ENCODE measurements around the gene CYP4A11.
"Not testable (repeated sequence)": the region's sequence is repeated elsewhere in the genome, so short reads cannot be mapped to it uniquely, and the experiment has no call there.

CYP4A11 gene, protein sequence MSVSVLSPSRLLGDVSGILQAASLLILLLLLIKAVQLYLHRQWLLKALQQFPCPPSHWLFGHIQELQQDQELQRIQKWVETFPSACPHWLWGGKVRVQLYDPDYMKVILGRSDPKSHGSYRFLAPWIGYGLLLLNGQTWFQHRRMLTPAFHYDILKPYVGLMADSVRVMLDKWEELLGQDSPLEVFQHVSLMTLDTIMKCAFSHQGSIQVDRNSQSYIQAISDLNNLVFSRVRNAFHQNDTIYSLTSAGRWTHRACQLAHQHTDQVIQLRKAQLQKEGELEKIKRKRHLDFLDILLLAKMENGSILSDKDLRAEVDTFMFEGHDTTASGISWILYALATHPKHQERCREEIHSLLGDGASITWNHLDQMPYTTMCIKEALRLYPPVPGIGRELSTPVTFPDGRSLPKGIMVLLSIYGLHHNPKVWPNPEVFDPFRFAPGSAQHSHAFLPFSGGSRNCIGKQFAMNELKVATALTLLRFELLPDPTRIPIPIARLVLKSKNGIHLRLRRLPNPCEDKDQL

DNA sequence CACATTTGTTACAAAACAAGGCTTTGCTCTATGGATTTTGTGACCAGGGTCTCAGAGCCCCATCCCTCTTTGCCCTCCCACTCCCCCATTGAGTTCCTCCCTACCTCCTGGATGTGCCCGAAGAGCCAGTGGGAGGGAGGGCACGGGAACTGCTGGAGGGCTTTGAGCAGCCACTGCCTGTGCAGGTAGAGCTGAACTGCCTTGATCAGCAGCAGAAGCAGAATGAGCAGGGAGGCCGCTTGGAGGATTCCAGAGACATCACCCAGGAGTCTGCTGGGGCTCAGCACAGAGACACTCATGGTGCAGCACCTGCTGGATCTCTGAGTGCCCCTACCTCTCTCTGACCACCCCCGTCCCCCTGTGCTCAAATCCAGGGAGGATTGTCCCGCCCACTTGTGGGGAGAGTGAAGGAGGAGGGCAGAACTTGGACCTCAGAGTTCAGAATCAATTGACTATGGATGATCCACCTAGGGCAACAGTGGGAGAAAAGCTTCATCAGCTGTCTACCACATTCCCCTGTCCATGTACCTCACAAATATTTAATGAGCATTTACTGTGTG is at the start of gene CYP4A11:
CYP4A11 (minus strand) TSS at position 342 of the 560 bp plus-strand sequence; CDS start at position 299, 43 bp downstream.
- DNase-seq = no peak

DNA sequence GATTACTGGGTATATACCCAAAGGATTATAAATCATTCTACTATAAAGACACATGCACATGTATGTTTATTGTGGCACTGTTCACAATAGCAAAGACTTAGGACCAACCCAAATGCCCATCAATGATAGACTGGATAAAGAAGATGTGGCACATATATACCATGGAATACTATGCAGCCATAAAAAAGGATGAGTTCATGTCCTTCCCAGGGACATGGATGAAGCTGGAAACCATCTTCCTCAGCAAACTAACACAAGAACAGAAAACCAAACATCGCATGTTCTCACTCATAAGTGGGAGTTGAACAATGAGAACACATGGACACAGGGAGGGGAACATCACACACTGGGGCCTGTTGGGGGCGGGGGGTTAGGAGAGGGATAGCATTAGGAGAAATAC is 49.3 kb upstream of the CYP4A11 start:
- DNase-seq = not testable (repeated sequence)

DNA sequence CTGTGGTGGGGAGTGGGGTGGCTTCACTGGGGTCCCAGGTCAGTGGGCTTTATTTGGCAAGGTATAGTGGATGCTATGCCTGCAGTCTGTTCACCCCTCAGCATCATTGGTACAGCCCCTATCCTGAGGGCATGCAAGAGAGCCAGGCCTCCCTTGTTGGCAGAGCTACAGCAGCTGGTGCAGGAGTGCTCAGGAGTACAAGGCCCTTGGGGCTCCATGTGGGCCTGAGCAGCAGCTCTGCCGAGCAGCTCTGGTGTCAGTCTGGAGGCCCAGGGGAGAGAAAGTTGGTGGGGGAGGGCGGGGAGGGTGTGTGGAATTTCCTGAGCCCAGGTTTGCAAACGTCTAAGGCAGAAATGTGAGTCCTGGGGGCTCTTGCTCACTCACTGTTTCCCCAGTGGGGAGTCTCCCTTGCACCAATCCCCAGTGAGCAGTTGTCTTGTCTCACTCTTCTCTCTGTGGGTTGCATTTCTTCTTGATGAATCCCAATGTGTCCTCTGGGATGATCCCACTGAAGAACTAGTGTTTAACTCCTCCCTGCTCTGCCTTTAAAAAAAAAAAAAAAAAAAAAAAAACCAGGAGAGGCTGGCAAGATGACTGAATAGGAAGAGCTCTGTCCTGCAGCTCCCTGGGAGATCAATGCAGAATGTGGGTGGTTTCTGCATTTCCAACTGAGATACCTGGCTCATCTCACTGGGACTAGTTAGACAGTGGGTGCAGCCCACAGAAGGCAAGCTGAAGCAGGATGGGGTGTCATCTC is 42.7 kb upstream of the CYP4A11 start:
- no peak for DNase-seq

DNA sequence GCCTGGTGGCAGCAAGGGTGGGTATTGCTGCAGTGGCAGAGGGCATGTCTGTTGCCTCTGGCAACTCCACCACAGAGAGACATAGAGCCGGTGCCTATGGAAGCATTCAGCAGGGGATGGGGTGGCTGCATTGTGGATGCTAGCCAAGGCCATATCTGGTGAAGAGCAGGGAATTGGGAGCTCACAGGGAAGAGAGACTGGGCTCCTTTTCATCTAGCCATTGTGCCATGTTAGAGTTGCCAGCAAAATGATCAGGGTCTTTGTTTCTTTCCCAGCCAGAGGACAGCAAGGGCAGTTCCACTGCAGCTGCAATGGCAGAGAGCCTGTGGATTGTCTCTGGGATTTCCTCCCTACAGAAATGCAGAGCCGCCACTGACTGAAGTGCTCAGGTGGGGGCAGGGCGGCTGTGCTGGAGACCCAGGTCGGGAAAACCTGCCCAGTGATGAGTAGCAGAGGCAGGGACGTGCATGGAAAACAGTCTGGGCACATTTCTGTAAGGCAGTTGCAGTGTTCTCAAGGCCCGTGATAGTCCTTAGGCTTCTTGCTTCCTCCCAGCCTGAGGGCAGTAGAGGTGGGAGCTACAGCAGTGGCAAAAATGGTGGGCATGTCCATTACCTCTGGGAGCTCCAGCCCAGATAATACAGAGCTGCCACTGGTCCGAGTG is 42.0 kb upstream of the CYP4A11 start:
- DNase-seq = no peak

DNA sequence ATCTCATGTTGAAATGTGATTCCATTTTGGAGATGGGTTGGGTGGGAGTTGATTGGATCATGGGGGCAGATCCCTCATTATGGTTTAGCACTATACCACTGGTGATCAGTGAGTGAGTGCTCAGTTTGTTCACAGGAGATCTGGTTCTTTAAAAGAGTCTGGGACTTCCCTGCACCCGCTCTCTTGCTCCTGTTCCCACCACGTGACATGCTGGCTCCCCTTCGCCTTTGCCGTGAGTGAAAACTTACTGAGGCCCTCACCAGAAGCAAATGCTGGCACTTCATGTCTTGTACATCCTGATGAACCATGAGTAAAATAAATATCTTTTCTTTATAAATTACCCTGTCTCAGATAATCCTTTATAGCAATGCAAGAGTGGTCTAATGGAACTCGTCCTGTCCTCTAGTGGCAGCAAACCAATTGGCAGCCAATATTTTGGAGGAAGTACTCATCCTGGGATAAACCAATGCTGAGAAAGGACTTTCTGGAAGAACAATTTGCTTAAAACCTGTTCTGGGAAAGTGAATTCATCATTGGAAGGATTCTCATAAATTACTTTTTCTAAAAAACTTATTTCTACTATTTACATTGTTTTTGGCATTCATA is 27.8 kb upstream of the CYP4A11 start:
- DNase-seq = no peak

DNA sequence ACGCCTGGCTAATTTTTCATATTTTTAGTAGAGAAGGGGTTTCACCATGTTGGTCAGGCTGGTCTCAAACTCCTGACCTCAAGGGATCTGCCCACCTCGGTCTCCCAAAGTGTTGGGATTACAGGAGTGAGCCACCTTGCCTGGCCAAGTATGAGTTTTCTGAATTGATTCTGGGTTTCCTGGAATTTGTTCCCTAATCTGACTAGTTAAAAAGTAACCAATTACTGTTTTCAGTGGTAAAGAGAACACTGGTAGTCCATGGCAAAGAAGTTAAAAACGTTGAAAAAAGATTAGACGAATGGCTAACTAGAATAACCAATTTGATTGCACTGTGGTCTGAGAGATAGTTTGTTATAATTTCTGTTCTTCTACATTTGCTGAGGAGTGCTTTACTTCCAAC is 21.0 kb upstream of the CYP4A11 start:
- not testable (repeated sequence) for DNase-seq

DNA sequence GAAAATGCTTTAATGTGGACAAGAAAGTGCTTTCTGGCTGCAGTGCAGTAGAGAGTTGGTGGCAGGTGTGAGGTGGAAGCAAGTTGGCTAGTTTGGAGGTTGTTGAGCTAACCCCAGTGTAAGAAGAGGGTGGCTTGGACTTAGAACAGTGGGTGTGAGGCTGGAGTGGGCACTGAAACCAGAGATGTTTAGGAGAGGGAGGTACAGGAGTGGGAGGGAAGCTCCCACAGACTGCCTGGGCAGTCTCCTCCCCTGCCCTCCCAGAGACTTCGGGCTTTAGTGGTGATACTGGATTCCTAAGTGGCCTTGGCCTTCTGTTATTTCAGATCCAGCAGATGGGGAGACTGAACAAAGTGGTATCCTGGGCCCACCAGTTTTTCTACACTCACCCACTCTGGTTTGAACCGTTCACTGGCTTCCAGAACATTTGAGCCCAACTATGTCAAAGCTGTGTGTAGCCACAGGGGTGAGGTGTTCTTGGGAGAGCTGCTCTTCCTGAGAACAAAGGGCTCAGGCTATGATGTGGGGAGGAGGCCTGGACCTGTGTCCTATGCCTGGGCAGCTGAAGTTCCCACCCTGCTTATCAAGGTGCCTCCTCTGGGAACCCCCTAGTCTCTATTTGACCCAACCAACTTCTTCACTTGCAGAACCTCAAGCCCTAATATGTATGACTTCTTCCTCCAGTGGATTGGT is 19.9 kb upstream of the CYP4A11 start:
- DNase-seq = no peak

DNA sequence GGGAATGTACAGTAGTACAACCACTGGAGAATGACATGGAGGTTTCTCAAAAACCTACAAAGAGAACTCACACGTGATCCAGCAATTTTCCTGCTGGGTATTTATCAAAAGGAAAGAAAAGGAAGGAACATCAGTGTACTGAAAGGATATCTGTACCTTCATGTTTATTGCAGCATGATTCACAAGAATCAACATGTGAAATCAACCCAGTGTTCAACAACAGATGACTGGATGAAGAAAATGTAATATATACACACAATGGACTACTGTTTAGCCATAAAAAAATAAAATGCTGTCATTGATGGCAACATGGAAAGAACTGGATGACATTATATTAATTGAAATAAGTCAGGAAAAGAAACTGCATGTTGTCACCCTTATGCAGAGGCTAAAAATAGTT is 19.0 kb upstream of the CYP4A11 start:
- DNase-seq = no peak

DNA sequence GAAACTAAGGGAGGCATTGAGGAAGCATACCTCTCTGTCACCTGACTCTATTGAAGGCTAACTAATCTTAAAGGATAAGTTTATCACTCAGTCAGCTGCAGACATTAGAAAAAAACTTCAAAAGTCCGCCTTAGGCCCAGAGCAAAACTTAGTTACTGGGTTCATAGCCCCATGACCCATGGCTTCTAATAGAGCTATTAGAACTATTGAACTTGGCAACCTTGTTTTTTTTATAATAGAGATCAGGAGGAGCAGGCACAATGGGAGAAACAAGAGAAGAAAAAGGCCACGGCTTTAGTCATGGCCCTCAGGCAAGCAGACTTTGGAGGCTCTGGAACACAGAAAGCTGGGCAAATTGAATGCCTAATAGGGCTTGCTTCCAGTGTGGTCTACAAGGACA is 13.8 kb upstream of the CYP4A11 start:
- DNase-seq = not testable (repeated sequence)

DNA sequence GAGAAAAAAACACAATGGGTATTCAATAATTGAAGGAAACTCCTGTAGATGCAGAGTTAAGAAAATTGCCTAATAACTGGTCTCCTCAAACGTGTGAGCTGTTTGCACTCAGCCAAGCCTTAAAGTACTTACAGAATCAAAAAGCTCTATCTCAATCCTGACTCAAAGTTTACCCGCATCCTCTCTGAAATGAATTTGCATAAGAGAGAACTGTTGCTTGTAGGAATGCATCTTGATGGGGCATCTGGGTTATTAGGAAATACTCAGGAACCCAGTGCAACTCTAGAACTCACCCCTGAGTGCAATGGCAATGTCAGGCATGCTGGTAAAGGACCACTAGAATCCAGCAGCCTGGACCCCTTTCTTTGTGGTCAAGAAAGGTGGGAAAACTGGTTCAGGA is 12.6 kb upstream of the CYP4A11 start:
- not testable (repeated sequence) for DNase-seq

DNA sequence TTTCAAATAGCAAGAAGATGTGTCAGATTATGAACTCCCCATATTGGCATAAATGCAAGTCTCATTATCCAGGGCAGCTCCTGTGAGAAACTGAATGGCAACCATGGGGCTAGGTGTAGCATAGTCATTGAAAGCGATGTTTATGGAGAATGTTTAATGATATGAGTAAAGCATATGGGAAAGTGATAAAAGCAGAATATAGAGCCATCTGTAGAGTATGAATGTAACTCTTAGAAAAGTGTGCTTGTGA is 8.1 kb upstream of the CYP4A11 start:
- DNase-seq = not testable (repeated sequence)

DNA sequence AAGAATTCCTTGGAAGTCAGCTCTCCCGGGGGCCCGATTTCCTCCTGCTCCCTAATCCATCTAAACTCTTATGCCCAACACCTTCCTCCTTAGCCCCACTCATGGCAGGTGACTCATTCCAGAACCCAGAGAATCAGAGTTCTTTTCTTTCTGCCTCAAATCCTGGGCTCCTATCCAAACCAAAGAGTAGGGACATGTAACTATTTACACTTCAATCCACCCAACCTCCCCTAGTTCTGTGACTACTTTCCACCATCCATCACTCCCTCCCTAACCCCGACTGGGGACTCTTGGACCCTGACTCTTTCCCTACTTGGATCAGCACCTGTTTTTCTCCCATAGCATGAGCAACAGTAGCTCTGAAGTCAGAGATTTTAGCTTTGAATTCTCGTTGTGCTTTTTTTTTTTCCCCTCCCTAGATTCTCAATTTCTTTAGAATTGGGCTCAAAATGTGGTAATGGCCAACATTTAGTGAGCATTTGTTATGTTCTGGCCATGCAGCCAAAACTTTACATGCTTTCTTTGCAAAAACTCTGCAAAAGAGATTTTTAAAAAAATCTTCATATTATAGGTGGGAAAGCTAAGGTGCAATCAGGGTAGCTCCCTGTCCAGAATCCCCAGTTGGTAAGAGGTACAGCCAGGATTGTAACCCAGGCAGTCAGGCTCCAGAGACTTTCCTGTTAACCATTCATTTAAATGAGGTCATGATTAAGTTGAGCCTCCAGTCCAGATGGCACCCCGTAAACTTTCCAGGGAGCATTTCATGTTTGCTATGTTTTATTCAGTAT is 7.5 kb upstream of the CYP4A11 start:
- DNase-seq = no peak

DNA sequence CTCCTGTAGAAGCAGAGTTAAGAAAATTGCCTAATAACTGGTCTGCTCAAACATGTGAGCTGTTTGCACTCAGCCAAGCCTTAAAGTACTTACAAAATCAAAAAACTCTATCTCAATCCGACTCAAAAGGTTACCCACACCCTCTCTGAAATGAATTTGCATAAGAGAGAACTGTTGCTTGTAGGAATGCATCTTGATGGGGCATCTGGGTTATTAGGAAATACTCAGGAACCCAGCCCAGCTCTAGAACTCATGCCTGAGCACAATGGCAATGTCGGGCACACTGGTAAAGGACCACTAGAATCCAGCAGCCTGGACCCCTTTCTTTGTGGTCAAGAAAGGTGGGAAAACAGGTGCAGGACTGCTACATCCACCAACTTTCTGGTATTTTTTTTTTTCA is 6.4 kb upstream of the CYP4A11 start:
- not testable (repeated sequence) for DNase-seq

DNA sequence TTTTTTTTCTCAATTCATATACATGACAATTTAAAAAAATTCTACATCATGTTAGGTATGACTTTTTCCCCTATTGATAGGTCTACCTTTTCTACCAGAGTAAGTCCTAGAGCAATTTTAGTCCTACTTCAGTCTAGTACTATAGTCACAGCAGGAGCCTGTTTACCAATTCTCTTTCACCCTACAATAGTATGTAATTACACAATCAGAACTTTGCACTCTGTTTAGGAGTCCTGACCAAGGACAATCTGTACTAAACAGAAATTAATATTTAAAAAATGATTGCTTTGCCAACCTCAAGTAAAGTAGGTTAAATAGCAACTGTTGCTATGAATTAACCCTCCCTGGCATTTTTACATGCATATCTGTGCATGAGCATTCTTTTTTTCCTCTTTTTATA is 810 bp upstream of the CYP4A11 start:
- no peak for DNase-seq

DNA sequence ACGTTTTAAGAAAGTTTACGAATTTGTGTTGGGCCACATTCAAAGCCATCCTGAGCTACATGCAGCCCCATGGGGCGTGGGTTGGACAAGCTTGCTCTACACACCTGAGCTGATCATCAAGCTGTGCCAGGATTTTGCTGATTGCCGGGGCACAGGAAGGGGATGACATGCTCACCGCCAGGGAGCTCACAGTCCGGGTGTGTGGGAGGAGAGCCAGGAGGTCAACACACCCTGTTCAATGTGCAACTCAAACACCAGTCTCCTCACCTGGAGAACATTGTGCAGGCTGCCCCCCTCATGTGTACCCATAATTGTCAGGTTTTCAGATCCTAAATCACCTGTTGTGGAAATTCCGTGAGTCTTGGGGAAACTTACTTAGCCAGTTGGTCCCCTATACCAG is 969 bp downstream of the CYP4A11 start:
- no peak for DNase-seq

DNA sequence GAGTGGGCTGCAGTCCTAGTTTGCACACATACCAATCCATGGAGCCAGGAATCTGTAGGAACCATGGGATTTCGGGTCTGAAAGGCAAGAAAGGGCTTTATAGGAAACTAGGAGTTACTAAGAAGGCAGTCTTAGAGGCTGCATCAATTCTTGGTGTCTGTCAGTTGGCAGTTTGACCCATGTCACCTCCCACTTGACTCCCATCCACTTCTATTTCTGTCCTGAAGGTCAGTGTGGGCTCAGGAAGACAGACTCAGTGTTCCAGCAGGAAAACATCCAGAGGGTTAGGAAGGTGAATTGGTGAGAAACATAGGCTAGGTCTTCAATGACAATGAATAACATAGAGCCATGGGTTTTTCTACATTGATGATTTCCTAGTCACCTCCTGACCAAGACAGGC is 4.0 kb downstream of the CYP4A11 start:
- DNase-seq = no peak

DNA sequence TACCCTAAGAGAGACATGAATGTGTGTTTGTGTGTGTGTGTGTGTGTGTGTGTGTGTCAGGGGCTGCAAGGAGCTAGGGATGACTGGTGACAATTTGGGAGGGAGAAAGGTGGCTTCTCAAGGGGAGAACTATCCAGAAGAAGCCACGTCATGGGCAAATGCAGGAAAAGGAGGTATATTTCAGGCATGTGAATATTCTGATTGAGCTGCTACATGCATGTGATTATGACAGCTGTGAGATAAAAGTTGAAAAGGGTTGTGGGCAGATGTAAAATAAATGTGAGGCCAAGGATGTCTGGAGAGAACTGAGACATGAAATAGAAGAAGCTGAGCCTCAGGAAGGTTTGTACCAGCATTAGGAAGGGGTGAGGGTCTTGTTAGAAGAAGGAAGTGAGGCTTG is 4.5 kb downstream of the CYP4A11 start:
- no peak for DNase-seq

DNA sequence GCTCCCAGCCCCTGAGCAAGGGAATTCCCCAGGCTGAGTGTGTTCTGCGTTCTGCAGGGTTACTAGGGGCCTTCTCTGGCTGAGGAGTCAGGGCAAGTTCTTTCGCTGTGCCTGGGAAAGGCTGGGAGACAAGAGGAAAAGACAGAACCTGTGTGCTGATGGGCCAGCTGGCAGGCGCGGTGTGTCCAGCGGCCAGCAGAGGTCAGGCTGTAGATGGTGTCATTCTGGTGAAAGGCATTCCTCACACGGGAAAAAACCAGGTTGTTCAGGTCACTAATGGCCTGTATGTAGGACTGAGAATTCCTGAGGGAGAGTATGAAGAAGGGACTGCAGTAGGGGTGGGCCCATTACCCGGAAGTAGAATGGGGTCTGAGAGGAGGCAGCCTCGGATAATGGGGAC is 6.4 kb downstream of the CYP4A11 start:
- not testable (repeated sequence) for DNase-seq

DNA sequence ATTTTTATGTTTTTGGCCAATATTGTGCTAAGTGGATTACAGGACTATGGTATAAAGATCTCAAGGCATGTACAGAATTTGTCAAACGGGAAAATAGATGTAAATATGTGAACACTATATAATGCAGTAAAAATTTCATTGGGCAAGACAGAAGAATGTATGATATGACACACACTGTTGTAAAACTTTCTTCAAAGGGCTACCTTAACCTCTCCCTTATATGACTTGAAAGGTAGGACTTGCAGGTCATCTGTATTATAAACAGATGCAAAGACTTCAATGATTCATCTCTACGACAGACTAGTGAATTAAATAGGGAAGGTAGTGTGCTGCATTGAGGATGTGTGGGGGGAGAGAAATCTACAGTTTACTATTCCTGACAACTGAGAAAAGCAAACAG is 9.3 kb downstream of the CYP4A11 start:
- DNase-seq = not testable (repeated sequence)

DNA sequence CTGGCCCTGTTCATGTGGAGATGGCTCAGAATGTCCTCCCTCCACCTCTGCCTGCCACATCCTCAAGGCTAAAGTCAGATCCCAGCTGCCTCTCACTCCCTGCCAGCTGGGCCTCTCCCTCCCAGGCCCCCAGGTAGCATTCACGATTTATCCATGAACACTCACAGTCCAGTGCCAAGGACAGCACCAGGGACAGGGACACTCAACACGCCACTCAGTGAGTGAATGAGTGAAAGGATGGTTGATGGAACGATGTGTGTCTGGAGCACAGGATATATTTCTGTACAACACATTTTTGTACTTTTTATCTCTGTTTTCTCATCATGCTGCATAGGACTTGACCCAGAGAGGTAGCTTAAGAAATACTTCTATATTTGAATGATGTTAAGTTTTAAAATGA is 10.1 kb downstream of the CYP4A11 start:
- DNase-seq = no peak

DNA sequence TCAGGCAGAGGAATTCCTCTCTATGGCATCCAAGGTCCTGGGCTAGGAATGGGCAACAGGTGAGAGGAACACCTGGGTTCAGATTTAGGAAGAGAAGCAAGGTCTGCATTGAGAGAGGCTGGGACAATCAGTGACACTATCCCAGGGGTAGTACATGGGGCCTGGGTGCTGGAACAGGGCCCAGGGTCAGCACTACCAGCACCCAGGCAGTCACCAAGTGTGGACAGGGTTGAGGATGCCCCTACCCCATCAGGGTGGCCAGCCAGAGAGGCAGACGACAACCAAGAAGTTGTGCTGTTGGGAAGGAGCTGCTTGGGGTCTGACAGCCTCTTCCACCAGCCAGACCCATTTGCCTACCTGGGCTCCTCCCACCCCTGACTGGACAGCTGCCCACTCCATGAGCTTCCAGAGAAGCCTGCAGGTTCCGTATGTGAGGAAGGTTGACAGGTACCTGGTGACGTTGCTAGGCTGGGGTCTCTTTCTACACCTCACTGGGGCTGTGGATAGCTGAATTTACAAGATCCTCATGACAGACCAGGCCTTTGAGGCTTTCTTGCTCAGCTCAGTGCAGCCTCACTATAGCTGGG is 13.9 kb downstream of the CYP4A11 start:
- no peak for DNase-seq
